ENCODE data around the gene LPP. TPM values are rescaled to one million over a fixed set of nuclear protein-coding genes. Genes with fewer than 3 reads are reported as not detected.
A peak's percentile ranks its signal among the peaks of the same experiment; 100 is the strongest.

Gene LPP
- total RNA-seq, 1 donor from 2014 or later = 222 TPM

DNA sequence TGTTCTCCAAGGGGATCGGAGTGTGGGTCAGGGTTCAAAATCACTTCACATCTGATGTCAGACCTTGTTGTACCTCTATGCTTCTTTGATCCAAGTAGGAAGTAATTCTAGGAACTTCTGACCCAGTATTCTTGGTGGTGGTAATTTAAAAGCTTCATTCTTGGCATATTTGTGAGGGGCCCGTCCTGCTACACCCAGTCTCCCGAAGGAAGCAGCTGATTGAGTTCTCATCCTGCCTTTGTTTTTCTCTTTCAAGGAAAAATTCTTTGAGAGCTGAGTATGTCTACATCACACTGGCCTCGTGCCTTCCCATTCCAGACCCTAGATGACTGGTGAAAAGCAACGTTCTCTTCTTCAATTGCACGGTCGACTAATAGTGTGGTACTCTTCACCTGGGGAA, 783.4 kb downstream of the LPP start:
- Mint-ChIP-seq H3K27ac (ENCODE audit: unreplicated experiment) (peak overlapping the region; percentile 86), H3K27me3 (ENCODE audit: low read depth, unreplicated experiment) (peaks cover 2% of the 10 kb centered on the region), H3K9me3 (ENCODE audit: unreplicated experiment) (peaks cover 3% of the 10 kb centered on the region), H3K4me1 (ENCODE audit: low read depth, unreplicated experiment) (peaks cover 14% of the 10 kb centered on the region), H3K4me3 (ENCODE audit: unreplicated experiment) (peak overlapping the region; percentile 28), H3K36me3 (ENCODE audit: low read depth, unreplicated experiment) (peaks cover 4% of the 10 kb centered on the region)
- FAIRE-seq (no peak), DNase-seq (ENCODE audit: low read depth) (peak; percentile 27)
- Histone ChIP-seq H3K4me3 (ENCODE audit: insufficient read depth, low read depth, low read length) (no peak overlapping the region), H3K9ac (ENCODE audit: low read length) (no peak overlapping the region), H4K20me1 (ENCODE audit: insufficient read depth, low read length) (no peaks in the 10 kb centered on the region), H3K9me3 (ENCODE audit: insufficient read depth, low read depth, low read length) (no peaks in the 10 kb centered on the region), H2AFZ (ENCODE audit: low read depth, low read length) (no peak overlapping the region), H3K79me2 (ENCODE audit: insufficient read depth, low read length) (no peaks in the 10 kb centered on the region), H3K27me3 (ENCODE audit: insufficient read depth, low read length) (no peaks in the 10 kb centered on the region), H3K27ac (ENCODE audit: low read depth, low read length) (no peak overlapping the region), H3K4me2 (ENCODE audit: low read length) (no peak overlapping the region), H3K4me1 (ENCODE audit: insufficient read depth, low read length) (peaks cover 3% of the 10 kb centered on the region), H3K36me3 (ENCODE audit: insufficient read depth, low read length) (no peaks in the 10 kb centered on the region)
- TF ChIP-seq EZH2 (IDR thresholded peaks at IDR 0.05; ENCODE audit: insufficient read depth, low read length) = no peak
- TF ChIP-seq CTCF (IDR thresholded peaks at IDR 0.05; ENCODE audit: insufficient read depth, low read depth, low read length) = no peak

DNA sequence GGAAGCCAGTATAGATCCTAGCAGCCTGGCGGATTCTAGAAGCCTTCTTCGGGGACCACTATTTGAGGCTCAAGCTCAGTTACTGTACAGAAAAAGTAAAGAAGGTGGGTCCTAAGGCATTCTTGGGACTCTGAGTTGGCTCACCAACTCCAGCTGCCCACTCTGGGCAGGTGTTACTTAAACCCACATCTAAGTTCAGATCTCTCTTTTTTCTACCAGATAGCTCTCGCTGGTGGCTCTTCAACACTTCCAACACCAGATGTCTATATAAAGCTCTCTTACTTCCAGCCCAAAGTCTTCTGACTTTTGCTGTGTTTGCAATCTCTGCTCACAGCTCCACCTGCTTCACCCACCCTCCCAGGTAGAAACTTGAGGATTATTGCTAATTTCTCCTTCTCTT, 785.0 kb downstream of the LPP start:
- Histone ChIP-seq H3K79me2 (ENCODE audit: insufficient read depth, low read length) (no peaks in the 10 kb centered on the region), H2AFZ (ENCODE audit: low read depth, low read length) (no peak overlapping the region), H3K4me2 (ENCODE audit: low read length) (no peak overlapping the region), H3K27ac (ENCODE audit: low read depth, low read length) (no peak overlapping the region), H3K4me3 (ENCODE audit: insufficient read depth, low read depth, low read length) (no peak overlapping the region), H4K20me1 (ENCODE audit: insufficient read depth, low read length) (no peaks in the 10 kb centered on the region), H3K9me3 (ENCODE audit: insufficient read depth, low read depth, low read length) (no peaks in the 10 kb centered on the region), H3K36me3 (ENCODE audit: insufficient read depth, low read length) (no peaks in the 10 kb centered on the region), H3K9ac (ENCODE audit: low read length) (no peak overlapping the region), H3K27me3 (ENCODE audit: insufficient read depth, low read length) (no peaks in the 10 kb centered on the region), H3K4me1 (ENCODE audit: insufficient read depth, low read length) (peaks cover 3% of the 10 kb centered on the region)
- peaks cover 3% of the 10 kb centered on the region for H3K9me3 Mint-ChIP-seq (ENCODE audit: unreplicated experiment)
- DNase-seq (ENCODE audit: low read depth) (no peak), FAIRE-seq (no peak)
- no peak for TF ChIP-seq EZH2 (IDR thresholded peaks at IDR 0.05; ENCODE audit: insufficient read depth, low read length)
- TF ChIP-seq CTCF (IDR thresholded peaks at IDR 0.05; ENCODE audit: insufficient read depth, low read depth, low read length) = no peak
- H3K4me3 Mint-ChIP-seq (ENCODE audit: unreplicated experiment) = no peak overlapping the region
- H3K27me3 Mint-ChIP-seq (ENCODE audit: low read depth, unreplicated experiment) = peaks cover 2% of the 10 kb centered on the region
- peaks cover 14% of the 10 kb centered on the region for H3K4me1 Mint-ChIP-seq (ENCODE audit: low read depth, unreplicated experiment)
- no peak overlapping the region for H3K27ac Mint-ChIP-seq (ENCODE audit: unreplicated experiment)
- peaks cover 4% of the 10 kb centered on the region for H3K36me3 Mint-ChIP-seq (ENCODE audit: low read depth, unreplicated experiment)

- Histone ChIP-seq H3K4me1 (ENCODE audit: insufficient read depth, low read length) (peaks cover 3% of the 10 kb centered on the region), H3K27me3 (ENCODE audit: insufficient read depth, low read length) (no peaks in the 10 kb centered on the region), H3K9ac (ENCODE audit: low read length) (no peak overlapping the region), H3K4me2 (ENCODE audit: low read length) (no peak overlapping the region), H3K9me3 (ENCODE audit: insufficient read depth, low read depth, low read length) (no peaks in the 10 kb centered on the region), H3K27ac (ENCODE audit: low read depth, low read length) (no peak overlapping the region), H3K79me2 (ENCODE audit: insufficient read depth, low read length) (no peaks in the 10 kb centered on the region), H3K36me3 (ENCODE audit: insufficient read depth, low read length) (no peaks in the 10 kb centered on the region), H2AFZ (ENCODE audit: low read depth, low read length) (no peak overlapping the region), H4K20me1 (ENCODE audit: insufficient read depth, low read length) (no peaks in the 10 kb centered on the region), H3K4me3 (ENCODE audit: insufficient read depth, low read depth, low read length) (no peak overlapping the region)
- Mint-ChIP-seq H3K9me3 (ENCODE audit: unreplicated experiment) (peaks cover 3% of the 10 kb centered on the region), H3K36me3 (ENCODE audit: low read depth, unreplicated experiment) (peaks cover 11% of the 10 kb centered on the region), H3K27me3 (ENCODE audit: low read depth, unreplicated experiment) (peaks cover 2% of the 10 kb centered on the region), H3K27ac (ENCODE audit: unreplicated experiment) (no peak overlapping the region), H3K4me1 (ENCODE audit: low read depth, unreplicated experiment) (peaks cover 14% of the 10 kb centered on the region), H3K4me3 (ENCODE audit: unreplicated experiment) (no peak overlapping the region)
- TF ChIP-seq EZH2 (IDR thresholded peaks at IDR 0.05; ENCODE audit: insufficient read depth, low read length) = no peak
- TF ChIP-seq CTCF (IDR thresholded peaks at IDR 0.05; ENCODE audit: insufficient read depth, low read depth, low read length) = no peak
- DNase-seq (ENCODE audit: low read depth) = no peak
- no peak for FAIRE-seq
Observed at GRCh38 chr3:188939814-188940572, 786.0 kb downstream of the LPP start.
